ENCODE data around the gene DYNC1LI2.

The DYNC1LI2 gene

DNA sequence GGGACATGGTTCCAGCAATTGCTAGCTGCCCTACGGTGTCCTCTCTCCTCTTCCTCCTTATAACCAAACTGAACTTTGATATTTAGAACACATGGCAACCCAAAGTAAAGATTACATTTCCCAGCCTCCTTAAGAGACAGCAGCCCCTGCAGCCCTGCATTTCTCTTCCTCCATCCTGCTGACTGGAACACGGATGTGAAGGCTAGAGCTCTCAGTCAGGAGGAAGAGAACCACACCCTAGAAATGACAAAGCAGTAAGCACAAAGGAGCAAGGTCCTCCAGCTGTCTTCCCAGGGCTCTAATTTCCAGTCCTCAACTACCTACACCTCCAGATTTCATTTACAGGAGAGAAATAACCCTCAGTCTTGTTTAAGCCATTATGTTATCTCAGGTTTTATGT is 10.9 kb downstream of the DYNC1LI2 start:
- in situ Hi-C loops (cut with MboI; ENCODE audit: low sequenced_read_pairs): no loop called here

DNA sequence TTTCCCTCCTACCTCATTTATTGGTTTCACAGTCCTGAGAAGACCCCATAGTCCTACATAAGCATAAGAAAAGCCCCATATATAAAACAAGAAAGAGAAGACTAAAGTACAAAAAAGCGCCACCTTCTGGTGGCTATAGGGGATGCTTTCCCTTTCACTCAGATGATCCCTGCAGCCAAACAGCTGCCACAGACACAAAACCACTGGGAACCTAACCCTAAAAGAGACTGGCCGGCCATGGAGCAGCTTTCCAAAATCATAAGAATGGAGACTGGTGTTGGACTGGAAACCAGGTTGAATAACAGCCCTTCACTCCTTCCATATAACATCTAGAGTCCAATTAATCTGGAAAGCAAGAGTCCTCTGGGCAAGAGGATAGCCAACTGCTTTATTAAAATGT is 11.4 kb downstream of the DYNC1LI2 start:
- in situ Hi-C loops (cut with MboI; ENCODE audit: low sequenced_read_pairs): no loop called here

DNA sequence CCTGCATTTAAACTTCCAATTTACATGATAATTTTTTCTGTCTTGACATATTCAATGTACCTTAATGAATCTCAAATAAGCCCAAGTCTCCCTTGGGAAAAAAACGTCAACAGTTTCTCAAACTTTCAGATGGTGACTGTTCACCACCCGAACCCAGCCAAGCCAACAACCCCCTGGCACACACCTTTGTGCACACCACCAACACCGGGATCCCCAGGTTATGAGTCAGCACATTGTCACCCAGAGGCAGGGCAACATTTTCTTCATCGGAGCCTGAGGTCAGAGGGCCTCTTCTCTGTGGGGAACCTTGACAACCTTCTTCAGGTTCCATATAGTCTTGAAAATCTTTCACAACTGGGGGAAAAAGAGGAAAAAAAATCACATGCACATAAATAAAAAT is 15.5 kb downstream of the DYNC1LI2 start:
- in situ Hi-C loops (cut with MboI; ENCODE audit: low sequenced_read_pairs): no loop called here

GRCh38 chr16:66731101-66731500 is 20.3 kb downstream of the DYNC1LI2 start:
- in situ Hi-C loops (cut with MboI; ENCODE audit: low sequenced_read_pairs): no loop called here

- in situ Hi-C loops (cut with MboI; ENCODE audit: low sequenced_read_pairs): no loop called here
Observed at GRCh38 chr16:66728804-66729203, 22.6 kb downstream of the DYNC1LI2 start.

GRCh38 chr16:66728117-66728787 is 23.2 kb downstream of the DYNC1LI2 start:
- in situ Hi-C loops (cut with MboI; ENCODE audit: low sequenced_read_pairs): no loop called here

GRCh38 chr16:66720766-66721165 is 30.6 kb downstream of the DYNC1LI2 start:
- in situ Hi-C loops (cut with MboI; ENCODE audit: low sequenced_read_pairs): no loop called here

- in situ Hi-C loops (cut with MboI; ENCODE audit: low sequenced_read_pairs): no loop called here
Observed at GRCh38 chr16:66719246-66719645, 32.2 kb downstream of the DYNC1LI2 start.

DNA sequence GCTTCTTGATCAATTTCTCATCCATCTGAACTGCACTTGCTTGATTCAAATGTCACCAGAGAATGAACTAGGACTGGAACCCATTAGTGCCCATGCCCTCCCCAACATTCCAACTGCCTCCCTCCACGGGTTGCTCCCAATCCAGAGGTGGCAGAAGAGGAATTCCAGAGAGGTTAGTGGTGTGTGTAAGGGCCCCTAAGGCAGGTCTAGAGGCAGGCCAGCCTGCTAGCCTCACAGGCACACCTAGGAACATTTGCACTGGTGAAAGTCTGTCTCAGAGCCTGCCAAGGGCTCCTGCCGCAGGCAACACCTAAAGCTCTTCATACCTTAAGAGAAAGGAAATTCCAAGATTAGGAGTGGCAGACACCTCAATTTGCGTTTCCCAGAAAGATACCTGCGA is 33.6 kb downstream of the DYNC1LI2 start:
- in situ Hi-C loops (cut with MboI; ENCODE audit: low sequenced_read_pairs): no loop called here

DNA sequence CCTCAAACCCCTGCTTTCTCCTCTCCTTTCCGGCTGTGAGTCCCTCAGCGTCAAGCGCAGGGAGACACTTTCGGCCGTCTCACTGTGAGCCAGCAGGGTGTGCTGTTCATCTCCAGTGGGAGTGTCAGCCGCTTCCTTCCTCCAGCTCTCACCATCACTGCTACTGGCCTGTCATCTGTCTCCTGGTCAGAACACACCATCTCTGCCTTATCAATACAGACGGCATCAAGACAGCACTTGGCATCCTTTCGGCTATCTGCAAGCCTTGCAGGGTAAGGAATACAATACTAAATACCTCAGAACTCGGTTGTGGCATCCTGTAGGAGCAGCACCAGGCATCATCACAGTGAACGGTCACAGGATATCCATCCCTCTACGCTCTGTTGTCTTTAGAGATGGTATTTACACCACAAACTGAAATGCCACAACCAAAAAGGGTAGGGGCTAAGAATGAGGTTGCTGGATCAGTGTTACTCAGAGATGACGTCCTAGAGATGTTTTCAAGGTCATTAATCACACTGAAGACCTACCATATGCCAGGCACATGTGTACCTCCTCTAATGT is 34.2 kb downstream of the DYNC1LI2 start:
- in situ Hi-C loops (cut with MboI; ENCODE audit: low sequenced_read_pairs): no loop called here

DNA sequence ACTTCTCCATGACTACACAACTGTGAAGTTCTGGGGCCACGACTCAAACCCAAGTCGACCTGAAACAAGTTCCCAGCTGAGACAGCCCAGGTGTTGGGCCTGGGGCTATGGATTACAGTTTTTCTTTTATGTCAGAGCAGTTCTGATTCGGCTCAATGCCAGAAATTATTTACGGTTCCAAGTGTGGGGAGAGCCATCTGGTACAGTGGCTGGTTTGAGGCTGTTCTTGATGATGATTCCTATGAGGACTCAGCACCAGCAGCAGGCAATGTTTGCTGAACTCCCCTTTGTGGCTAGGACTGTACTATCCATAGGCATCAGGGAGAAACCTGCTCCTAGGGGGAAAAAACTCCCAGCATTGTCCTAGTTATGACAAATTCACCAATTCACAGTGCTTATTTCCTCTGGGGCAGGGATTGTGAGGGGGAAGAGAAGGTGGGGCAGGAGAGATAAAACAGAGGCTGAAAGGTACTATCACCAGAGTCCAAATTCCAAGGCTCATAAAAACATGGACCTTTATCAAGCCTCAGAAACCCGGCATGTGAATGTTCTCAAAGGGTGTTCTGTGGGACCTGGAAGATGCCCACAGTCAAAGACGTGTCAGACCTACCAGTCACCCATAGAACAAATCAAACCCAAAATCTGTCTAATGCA is 36.6 kb downstream of the DYNC1LI2 start:
- in situ Hi-C loops (cut with MboI; ENCODE audit: low sequenced_read_pairs): no loop called here

GRCh38 chr16:66714062-66714461 is 37.3 kb downstream of the DYNC1LI2 start:
- in situ Hi-C loops (cut with MboI; ENCODE audit: low sequenced_read_pairs): no loop called here

GRCh38 chr16:66713076-66713475 is 38.3 kb downstream of the DYNC1LI2 start:
- in situ Hi-C loops (cut with MboI; ENCODE audit: low sequenced_read_pairs): no loop called here

- in situ Hi-C loops (cut with MboI; ENCODE audit: low sequenced_read_pairs): no loop called here
Observed at GRCh38 chr16:66712512-66712911, 38.9 kb downstream of the DYNC1LI2 start.

DNA sequence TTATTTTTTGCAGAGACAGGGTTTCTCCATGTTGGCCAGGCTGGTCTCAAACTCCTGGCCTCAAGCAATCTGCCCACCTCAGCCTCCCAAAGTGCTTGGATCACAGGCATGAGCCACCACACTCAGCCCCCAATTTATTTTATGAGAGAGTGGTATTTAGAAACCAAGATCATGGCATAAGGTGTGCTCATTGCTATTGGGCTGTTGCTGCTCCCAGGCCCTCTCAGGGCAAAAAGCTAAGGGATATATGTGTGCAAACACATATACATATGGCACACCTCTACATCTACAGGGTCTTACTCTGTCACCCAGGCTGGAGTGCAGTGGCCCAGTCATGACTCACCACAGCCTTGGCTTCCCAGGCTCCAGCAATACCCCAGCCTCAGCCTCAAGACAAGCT is 39.8 kb downstream of the DYNC1LI2 start:
- in situ Hi-C loops (cut with MboI; ENCODE audit: low sequenced_read_pairs): no loop called here

GRCh38 chr16:66706506-66706880 is 44.9 kb downstream of the DYNC1LI2 start:
- in situ Hi-C loops (cut with MboI; ENCODE audit: low sequenced_read_pairs): no loop called here

DNA sequence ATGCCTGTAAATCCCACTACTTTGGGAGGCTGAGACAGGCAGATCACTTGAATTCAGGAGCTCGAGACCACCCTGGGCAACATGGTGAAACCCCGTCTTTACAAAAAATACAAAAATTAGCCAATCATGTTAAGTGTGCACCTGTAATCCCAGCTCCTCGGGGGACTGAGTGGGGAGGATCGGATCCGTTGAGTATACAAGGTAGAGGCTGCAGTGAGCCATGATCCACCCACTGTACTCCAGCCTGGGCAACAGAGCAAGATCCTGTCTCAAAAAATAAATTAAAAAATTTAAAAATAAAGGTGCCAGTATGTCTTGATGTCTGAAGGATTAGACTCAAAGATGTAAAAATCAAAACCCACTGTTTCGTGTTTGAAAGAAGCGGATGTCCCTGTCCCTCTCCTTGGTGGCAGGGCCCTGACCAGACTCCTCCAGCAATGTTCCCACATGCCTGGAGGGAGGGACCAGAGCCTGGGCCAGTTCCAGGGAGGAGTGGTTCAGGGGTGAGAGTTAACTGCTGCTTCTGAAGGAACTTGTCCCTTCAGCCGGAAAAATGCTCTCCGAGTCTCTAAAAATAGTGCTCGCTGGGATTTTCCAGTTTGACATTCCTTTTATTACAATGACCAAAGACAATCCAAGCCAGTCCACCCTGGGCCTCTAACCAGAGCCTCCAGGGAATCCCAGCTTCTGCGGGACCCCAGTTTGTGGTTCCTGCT is 45.5 kb downstream of the DYNC1LI2 start:
- in situ Hi-C loops (cut with MboI; ENCODE audit: low sequenced_read_pairs): no loop called here

DNA sequence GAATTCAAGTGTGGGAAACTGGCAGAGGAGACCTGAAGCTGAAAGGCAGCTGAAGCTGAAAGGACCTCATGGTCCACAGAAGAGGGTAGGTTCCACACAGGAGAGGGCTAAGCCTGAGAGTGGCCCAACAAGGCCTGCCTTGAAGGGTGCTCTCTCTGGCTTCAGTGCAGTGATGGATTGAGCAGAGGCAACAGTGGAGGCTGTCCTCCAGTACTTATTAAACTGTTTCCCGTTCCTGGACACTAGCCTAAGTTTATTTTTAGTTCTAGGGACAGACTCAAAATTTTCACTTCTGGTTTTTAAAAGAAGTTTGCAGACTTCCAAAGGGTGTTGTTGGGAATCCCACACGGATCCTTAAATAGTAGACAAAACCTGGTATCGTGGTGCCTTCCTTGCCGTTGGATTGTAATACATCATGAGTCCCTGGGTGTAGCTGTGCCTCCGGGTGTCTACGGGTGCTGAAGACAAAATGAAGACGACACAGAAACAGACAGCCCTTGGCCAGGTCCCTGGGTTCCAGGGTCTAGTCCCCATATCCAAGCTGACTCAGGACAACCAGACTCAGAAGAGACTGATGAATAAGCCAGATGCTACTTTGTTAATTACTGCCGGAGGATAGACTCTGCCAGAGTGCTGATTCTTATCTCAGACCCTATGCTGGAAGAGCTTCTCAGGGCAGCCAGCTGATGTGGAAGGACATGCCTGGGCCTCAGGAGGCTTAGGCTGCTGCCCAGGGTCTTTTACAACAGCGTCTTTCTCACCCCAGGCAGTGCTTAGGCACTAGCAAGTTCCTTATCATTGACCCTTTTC is 47.8 kb downstream of the DYNC1LI2 start:
- in situ Hi-C loops (cut with MboI; ENCODE audit: low sequenced_read_pairs): no loop called here

- in situ Hi-C loops (cut with MboI; ENCODE audit: low sequenced_read_pairs): no loop called here
Observed at GRCh38 chr16:66701516-66701915, 49.9 kb downstream of the DYNC1LI2 start.

DNA sequence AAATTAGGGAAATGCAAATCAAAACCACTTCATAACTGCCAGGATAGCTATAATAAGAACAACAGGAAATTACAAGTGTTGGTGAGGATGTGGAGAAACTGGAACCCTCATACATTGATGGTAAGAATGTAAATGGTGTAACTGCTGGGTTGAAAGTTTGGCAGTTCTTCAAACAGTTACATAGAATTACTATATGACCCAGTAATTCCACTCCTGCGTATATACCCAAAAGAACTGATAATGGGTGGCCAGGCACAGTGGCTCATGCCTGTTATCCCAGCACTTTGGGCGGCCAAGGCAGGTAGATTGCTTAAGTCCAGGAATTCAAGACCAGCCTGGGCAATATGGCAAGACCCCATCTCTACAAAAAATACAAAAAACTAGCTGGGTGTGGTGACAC is 50.4 kb downstream of the DYNC1LI2 start:
- in situ Hi-C loops (cut with MboI; ENCODE audit: low sequenced_read_pairs): no loop called here

- in situ Hi-C loops (cut with MboI; ENCODE audit: low sequenced_read_pairs): no loop called here
Observed at GRCh38 chr16:66699898-66700297, 51.5 kb downstream of the DYNC1LI2 start.
